HL-60 (cell line): ENCODE data around the gene ADD3.

Experiments used
- DNase-seq, 2 experiments: peaks; one replicate each; pipeline ENCODE4 v3.0.0-alpha.2; 2010 to 2020; ENCODE audit warnings: low read depth in 1 of 2, low spot score in 1 of 2
- H3K27ac ChIP-seq: fragments of 250-450 bp; sonication (Bioruptor Pico); replicated peaks from 2 replicates; pipeline ENCODE4 v1.5.1; 2020; ENCODE audit warnings: mild to moderate bottlenecking, moderate library complexity
- H3K27me3 ChIP-seq: fragments of 250-450 bp; sonication (Bioruptor Pico); 2 replicates; pipeline ENCODE4 v1.5.1; 2021; ENCODE audit warnings: mild to moderate bottlenecking, moderate library complexity; ENCODE audit not compliant: insufficient read depth, poor library complexity, severe bottlenecking
- H3K4me3 ChIP-seq: replicated peaks from 2 replicates; pipeline ENCODE4 v1.5.1; 2011; ENCODE audit warnings: mild to moderate bottlenecking, control low read depth, low read length; ENCODE audit not compliant: insufficient read depth
- GABPA ChIP-seq: IDR thresholded peaks from 2 replicates; pipeline ENCODE4 v1.6.1; 2012; ENCODE audit warnings: low read depth
- POLR2AphosphoS5 ChIP-seq: IDR thresholded peaks from 2 replicates; pipeline ENCODE4 v1.6.1; 2012; ENCODE audit warnings: low read depth
- SPI1 ChIP-seq: IDR thresholded peaks from 2 replicates; pipeline ENCODE4 v1.6.1; 2012; ENCODE audit warnings: low read depth, mild to moderate bottlenecking, borderline replicate concordance
- TF ChIP-seq, protein P1 (sequence below): IDR thresholded peaks from 2 replicates; pipeline ENCODE4 v1.6.1; 2012; ENCODE audit warnings: low read depth; ENCODE audit not compliant: insufficient replicate concordance
- TF ChIP-seq, protein P2 (sequence below): IDR thresholded peaks from one replicate; pipeline ENCODE4 v1.5.1; 2011; ENCODE audit warnings: low read length, control low read depth, inconsistent platforms; ENCODE audit not compliant: insufficient read depth

Gene ADD3

DNA sequence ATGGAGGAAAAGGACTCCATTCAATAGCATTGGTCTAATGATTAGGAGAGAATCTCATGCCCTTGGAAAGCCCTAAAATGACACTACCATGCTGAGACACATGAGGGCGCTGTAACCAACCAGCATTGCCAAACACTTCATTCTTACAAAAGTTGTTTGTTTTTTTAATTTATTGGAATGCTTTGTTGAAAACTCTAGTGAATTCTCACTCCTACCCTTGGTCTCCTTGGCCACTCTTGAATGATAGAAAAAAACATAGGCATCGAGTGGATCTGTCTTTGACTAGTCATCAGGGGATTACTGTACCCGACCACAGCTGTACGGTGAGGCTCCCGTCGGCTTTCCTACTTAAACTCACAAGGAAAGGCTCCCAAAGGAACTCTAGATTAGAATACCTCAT is 29.3 kb upstream of the ADD3 start:
- H3K27ac ChIP-seq = no peak overlapping the region

DNA sequence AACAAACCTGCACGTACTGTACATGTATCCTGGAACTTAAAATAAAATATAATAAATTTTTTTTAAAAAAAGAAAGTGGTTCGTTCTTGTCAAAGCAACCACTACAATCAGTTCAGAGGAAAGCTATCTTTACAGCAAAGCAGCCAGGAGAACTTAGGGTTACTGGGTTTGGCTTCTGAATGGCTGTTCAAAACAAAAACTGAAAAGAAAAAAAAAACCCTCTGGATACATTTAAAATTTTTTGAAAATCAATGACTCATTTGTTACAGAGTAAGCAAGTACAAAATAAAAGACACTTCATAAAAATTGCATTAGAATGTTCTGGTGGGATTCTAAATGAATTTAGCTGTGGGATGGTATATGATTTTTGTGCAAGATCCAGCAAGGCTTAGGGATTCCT is 28.6 kb upstream of the ADD3 start:
- Histone ChIP-seq H3K27me3 (no peaks in the 10 kb centered on the region), H3K27ac (no peak overlapping the region), H3K4me3 (no peak overlapping the region)
- TF ChIP-seq, protein P1, sequence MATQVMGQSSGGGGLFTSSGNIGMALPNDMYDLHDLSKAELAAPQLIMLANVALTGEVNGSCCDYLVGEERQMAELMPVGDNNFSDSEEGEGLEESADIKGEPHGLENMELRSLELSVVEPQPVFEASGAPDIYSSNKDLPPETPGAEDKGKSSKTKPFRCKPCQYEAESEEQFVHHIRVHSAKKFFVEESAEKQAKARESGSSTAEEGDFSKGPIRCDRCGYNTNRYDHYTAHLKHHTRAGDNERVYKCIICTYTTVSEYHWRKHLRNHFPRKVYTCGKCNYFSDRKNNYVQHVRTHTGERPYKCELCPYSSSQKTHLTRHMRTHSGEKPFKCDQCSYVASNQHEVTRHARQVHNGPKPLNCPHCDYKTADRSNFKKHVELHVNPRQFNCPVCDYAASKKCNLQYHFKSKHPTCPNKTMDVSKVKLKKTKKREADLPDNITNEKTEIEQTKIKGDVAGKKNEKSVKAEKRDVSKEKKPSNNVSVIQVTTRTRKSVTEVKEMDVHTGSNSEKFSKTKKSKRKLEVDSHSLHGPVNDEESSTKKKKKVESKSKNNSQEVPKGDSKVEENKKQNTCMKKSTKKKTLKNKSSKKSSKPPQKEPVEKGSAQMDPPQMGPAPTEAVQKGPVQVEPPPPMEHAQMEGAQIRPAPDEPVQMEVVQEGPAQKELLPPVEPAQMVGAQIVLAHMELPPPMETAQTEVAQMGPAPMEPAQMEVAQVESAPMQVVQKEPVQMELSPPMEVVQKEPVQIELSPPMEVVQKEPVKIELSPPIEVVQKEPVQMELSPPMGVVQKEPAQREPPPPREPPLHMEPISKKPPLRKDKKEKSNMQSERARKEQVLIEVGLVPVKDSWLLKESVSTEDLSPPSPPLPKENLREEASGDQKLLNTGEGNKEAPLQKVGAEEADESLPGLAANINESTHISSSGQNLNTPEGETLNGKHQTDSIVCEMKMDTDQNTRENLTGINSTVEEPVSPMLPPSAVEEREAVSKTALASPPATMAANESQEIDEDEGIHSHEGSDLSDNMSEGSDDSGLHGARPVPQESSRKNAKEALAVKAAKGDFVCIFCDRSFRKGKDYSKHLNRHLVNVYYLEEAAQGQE = no peak
- TF ChIP-seq GABPA (no peak), POLR2AphosphoS5 (no peak), SPI1 (no peak)
- TF ChIP-seq, protein P2, sequence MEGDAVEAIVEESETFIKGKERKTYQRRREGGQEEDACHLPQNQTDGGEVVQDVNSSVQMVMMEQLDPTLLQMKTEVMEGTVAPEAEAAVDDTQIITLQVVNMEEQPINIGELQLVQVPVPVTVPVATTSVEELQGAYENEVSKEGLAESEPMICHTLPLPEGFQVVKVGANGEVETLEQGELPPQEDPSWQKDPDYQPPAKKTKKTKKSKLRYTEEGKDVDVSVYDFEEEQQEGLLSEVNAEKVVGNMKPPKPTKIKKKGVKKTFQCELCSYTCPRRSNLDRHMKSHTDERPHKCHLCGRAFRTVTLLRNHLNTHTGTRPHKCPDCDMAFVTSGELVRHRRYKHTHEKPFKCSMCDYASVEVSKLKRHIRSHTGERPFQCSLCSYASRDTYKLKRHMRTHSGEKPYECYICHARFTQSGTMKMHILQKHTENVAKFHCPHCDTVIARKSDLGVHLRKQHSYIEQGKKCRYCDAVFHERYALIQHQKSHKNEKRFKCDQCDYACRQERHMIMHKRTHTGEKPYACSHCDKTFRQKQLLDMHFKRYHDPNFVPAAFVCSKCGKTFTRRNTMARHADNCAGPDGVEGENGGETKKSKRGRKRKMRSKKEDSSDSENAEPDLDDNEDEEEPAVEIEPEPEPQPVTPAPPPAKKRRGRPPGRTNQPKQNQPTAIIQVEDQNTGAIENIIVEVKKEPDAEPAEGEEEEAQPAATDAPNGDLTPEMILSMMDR = no peak
- no peak for DNase-seq

More for the DNA sequence above, 29.3 kb upstream of the ADD3 start:
- no peaks in the 10 kb centered on the region for H3K27me3 ChIP-seq
- no peak overlapping the region for H3K4me3 ChIP-seq
- DNase-seq = peak in 1 of 2 experiments; percentile 43
- TF ChIP-seq, protein P2 = peak; percentile 63
- TF ChIP-seq, protein P1 = no peak
- TF ChIP-seq GABPA (no peak), SPI1 (no peak)

DNA sequence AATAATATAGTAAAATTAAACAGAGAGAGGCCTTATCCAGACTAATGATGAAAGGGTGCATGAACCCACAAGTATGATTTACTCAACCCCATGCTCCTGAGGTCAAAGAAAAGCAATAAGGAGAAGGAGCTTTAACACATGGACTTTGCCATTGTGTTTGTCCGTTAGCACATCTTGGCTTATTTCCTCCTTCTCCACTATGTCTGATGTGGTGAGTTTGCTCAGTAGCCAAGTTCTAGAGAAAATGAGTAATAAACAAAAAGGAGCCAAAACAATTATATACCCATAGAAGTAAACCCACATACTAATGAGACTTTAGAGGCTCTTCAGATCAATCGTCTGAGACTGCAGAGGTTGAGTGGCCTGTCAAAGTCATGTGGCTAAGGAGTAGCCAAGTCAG is 26.1 kb upstream of the ADD3 start:
- H3K27me3 ChIP-seq = no peaks in the 10 kb centered on the region
- H3K4me3 ChIP-seq = no peak overlapping the region
- H3K27ac ChIP-seq = no peak overlapping the region
- no peak for DNase-seq
- TF ChIP-seq, protein P2 = no peak
- TF ChIP-seq SPI1 (no peak), POLR2AphosphoS5 (no peak), GABPA (no peak)
- TF ChIP-seq, protein P1 = no peak
